HEK293 (cell line): ENCODE measurements around the gene UTP18.

Experiments used
- CTCF ChIA-PET: fragments of 350-600 bp; formaldehyde crosslinking; extraction: SDS; loops from one replicate; lab custom pipeline; 2021; ENCODE audit warnings: antibody characterized with exemption; lab: Yijun Ruan, JAX
- POLR2A ChIA-PET: fragments of 300-600 bp; formaldehyde crosslinking; extraction: SDS; loops from one replicate; lab custom pipeline; 2020; ENCODE audit warnings: antibody characterized with exemption, inconsistent platforms; lab: Yijun Ruan, JAX
- H3K27ac ChIP-seq: fragments of 200-500 bp; sonication (Bioruptor generic); 2 replicates; pipeline ENCODE4 v1.5.1; 2014; ENCODE audit warnings: low read depth, low read length, control low read depth, inconsistent platforms; ENCODE audit errors: extremely low read depth
- H3K36me3 ChIP-seq, 2 experiments: fragments of 200-500 bp in 1 of 2; sonication (Bioruptor generic) in 1 of 2; 1 replicate in 1 of 2; 2 replicates in 1 of 2; pipeline ENCODE4 v1.5.1; 2014 to 2017; ENCODE audit warnings: inconsistent platforms in 2 of 2, low read length in 2 of 2; ENCODE audit not compliant: control insufficient read depth in 2 of 2, insufficient read depth in 1 of 2
- H3K4me1 ChIP-seq: fragments of 200-500 bp; sonication (Bioruptor generic); 2 replicates; pipeline ENCODE4 v1.5.1; 2014; ENCODE audit warnings: mild to moderate bottlenecking, low read length, inconsistent platforms; ENCODE audit not compliant: control insufficient read depth, insufficient read depth
- H3K4me3 ChIP-seq: 2 replicates; pipeline ENCODE4 v1.5.1; 2011; ENCODE audit warnings: low read depth, mild to moderate bottlenecking, control low read depth, low read length, moderate library complexity
- H3K9me3 ChIP-seq: fragments of 200-500 bp; sonication (Bioruptor generic); 2 replicates; pipeline ENCODE4 v1.5.1; 2014; ENCODE audit warnings: low read depth, low read length, inconsistent platforms; ENCODE audit not compliant: control insufficient read depth, insufficient read depth
- ZFHX2 ChIP-seq: fragments of 450-650 bp; formaldehyde crosslinking; conservative IDR thresholded peaks from 2 replicates; pipeline ENCODE4 v1.5.1; 2016; ENCODE audit warnings: missing biosample characterization, missing genetic modification characterization
- ZFP3 ChIP-seq: fragments of 450-650 bp; formaldehyde crosslinking; IDR thresholded peaks from 2 replicates; pipeline ENCODE4 v1.5.1; 2016; ENCODE audit warnings: low read depth, missing biosample characterization, missing genetic modification characterization
- ZFP69B ChIP-seq: fragments of 450-650 bp; formaldehyde crosslinking; IDR thresholded peaks from 2 replicates; pipeline ENCODE4 v1.5.1; 2016; ENCODE audit warnings: missing biosample characterization, missing genetic modification characterization
- ZNF214 ChIP-seq: fragments of 450-650 bp; formaldehyde crosslinking; IDR thresholded peaks from 2 replicates; pipeline ENCODE4 v1.5.1; 2017; ENCODE audit warnings: missing biosample characterization, mild to moderate bottlenecking, missing genetic modification characterization, borderline replicate concordance
- ZNF221 ChIP-seq: fragments of 450-650 bp; formaldehyde crosslinking; IDR thresholded peaks from 2 replicates; pipeline ENCODE4 v1.5.1; 2017; ENCODE audit warnings: missing biosample characterization, missing genetic modification characterization, borderline replicate concordance
- ZNF223 ChIP-seq: fragments of 450-650 bp; formaldehyde crosslinking; IDR thresholded peaks from 2 replicates; pipeline ENCODE4 v1.5.1; 2016; ENCODE audit warnings: missing biosample characterization, missing genetic modification characterization
- ZNF530 ChIP-seq: fragments of 450-650 bp; formaldehyde crosslinking; IDR thresholded peaks from 2 replicates; pipeline ENCODE4 v1.5.1; 2016; ENCODE audit warnings: low read depth, missing biosample characterization, missing genetic modification characterization
- ZNF561 ChIP-seq: fragments of 450-650 bp; IDR thresholded peaks from 2 replicates; pipeline ENCODE4 v1.5.1; 2018; ENCODE audit warnings: missing biosample characterization, missing genetic modification characterization, borderline replicate concordance
- ZNF791 ChIP-seq: fragments of 450-650 bp; formaldehyde crosslinking; IDR thresholded peaks from 2 replicates; pipeline ENCODE4 v1.5.1; 2016; ENCODE audit warnings: missing biosample characterization, missing genetic modification characterization
- TF ChIP-seq, protein P1 (sequence below): fragments of 450-650 bp; formaldehyde crosslinking; IDR thresholded peaks from 2 replicates; pipeline ENCODE4 v1.5.1; 2016; ENCODE audit warnings: missing biosample characterization, missing genetic modification characterization
- TF ChIP-seq, protein P2 (sequence below): fragments of 450-650 bp; formaldehyde crosslinking; conservative IDR thresholded peaks from 2 replicates; pipeline ENCODE4 v1.5.1; 2016; ENCODE audit warnings: low read depth, missing biosample characterization, missing genetic modification characterization
- TF ChIP-seq, protein P3 (sequence below): fragments of 450-650 bp; formaldehyde crosslinking; IDR thresholded peaks from 2 replicates; pipeline ENCODE4 v1.5.1; 2016; ENCODE audit warnings: missing biosample characterization, missing genetic modification characterization, low read depth
- TF ChIP-seq, protein P4 (sequence below): fragments of 450-650 bp; formaldehyde crosslinking; IDR thresholded peaks from 2 replicates; pipeline ENCODE4 v1.5.1; 2016; ENCODE audit warnings: missing biosample characterization, missing genetic modification characterization
- TF ChIP-seq, protein P5 (sequence below): fragments of 450-650 bp; formaldehyde crosslinking; IDR thresholded peaks from 2 replicates; pipeline ENCODE4 v1.5.1; 2016; ENCODE audit warnings: missing biosample characterization, missing genetic modification characterization

UTP18 gene

DNA sequence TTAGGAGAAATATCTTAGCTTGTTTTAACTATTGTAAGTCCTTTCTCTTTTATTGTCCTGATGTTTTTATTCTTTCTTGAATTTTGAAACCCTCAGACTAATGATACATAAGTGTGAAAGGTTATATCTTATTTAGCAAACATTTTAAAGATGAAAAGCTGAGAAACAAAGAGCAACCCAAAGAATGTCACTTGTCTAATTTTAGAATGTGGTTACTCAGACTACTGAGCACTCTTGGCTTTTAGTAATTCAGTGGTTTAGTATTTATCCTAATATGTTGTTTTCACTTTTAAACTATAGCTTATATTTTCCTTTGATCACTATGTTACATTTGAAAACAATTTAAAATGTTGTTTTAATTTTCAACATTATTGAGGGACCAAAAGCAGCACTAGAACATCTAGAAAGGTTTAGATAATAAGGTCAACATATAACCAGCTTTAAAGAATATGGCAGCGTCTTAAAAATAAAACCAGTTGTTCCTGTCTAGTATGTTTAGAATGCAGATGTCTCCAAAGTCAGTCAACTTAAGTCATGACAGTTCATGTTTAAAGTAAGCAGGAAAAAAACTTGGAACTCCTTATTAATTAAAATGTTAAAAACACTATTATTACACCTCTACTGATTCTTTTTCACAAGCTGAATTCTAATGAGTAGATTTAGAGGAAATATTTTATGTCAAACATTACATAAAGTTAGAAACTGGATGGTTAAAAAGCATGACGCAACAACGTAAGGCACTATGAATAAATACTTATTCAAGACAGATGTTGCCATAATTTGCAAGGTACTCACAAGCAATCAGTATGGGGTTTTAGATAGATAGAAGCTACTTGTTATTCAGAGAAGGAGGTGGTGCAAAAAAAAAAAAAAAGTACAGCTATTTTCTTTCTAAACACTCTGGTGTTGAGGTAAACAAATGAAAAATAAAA, 2.9 kb upstream of the UTP18 start:
- POLR2A ChIA-PET = interaction anchor here (0.7 kb wide), 1 partner anchor 11 kb away, joined by 3 read pairs; no protein-coding TSS in a partner anchor
- no peak overlapping the region for H3K4me3 ChIP-seq

DNA sequence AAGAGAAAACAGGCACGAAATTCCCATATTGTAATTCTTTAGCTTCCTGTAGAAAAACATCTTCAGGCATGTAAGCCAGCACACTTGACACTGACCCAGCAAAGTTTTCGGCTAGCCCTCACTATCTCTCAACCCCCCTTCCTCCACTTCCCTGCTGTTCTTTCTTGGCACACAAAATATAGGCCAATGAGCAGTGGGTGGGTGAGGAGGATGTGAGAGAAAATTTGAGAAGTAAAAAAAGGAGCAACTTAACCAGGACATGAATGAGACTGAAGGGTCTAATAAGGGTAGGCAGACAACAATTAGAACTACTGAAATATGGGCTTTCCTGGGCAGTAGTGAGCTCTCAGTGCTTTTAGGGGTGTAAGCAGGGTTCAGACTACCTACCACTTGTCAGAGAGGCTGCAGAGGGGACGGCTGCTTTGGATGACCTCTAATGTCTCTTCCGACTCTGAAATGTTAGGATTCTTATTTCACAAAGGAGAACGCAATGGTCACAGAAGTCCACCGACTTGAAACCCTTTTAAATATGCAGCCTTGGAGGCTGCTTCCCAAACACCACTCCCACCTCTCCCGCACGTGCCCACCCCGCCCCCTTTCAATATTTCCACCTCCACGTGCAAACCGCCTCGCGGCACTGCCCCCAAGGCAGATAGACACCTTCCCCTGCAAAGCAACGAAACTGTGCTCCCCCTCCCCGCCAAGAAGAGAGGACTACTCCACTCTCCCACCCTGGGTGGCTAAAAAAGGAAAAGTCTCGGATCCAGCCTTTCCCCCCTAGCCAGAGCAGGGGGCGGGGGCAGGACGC, 1.4 kb upstream of the UTP18 start:
- peak overlapping the region; percentile 93 for H3K4me3 ChIP-seq
- H3K27ac ChIP-seq = peak overlapping the region; percentile 96
- peaks cover 25 to 57% of the 10 kb centered on the region in 2 experiments for H3K36me3 ChIP-seq
- ChIA-PET POLR2A (interaction anchor here (0.5 to 1.0 kb wide), 3 partner anchors 14 to 93 kb away, joined by 3 to 4 read pairs (median 3); partner anchors contain the start of gene NME2), CTCF (interaction anchor here (0.6 to 1.1 kb wide), 4 partner anchors 12 to 279 kb away, joined by 3 to 5 read pairs (median 4); no protein-coding TSS in a partner anchor)
- peaks cover 4% of the 10 kb centered on the region for H3K4me1 ChIP-seq
- no peaks in the 10 kb centered on the region for H3K9me3 ChIP-seq
- TF ChIP-seq ZFP3 (tag by site-specific recombination) (no peak), ZNF530 (tag by site-specific recombination) (no peak), ZFP69B (tag by site-specific recombination) (no peak), ZNF221 (tag by site-specific recombination) (no peak), ZNF223 (no peak), ZFHX2 (peak; percentile 71), ZNF561 (tag by site-specific recombination) (no peak), ZNF214 (no peak)
- TF ChIP-seq, protein P1, sequence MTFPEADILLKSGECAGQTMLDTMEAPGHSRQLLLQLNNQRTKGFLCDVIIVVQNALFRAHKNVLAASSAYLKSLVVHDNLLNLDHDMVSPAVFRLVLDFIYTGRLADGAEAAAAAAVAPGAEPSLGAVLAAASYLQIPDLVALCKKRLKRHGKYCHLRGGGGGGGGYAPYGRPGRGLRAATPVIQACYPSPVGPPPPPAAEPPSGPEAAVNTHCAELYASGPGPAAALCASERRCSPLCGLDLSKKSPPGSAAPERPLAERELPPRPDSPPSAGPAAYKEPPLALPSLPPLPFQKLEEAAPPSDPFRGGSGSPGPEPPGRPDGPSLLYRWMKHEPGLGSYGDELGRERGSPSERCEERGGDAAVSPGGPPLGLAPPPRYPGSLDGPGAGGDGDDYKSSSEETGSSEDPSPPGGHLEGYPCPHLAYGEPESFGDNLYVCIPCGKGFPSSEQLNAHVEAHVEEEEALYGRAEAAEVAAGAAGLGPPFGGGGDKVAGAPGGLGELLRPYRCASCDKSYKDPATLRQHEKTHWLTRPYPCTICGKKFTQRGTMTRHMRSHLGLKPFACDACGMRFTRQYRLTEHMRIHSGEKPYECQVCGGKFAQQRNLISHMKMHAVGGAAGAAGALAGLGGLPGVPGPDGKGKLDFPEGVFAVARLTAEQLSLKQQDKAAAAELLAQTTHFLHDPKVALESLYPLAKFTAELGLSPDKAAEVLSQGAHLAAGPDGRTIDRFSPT (tag by site-specific recombination) = no peak
- TF ChIP-seq, protein P2, sequence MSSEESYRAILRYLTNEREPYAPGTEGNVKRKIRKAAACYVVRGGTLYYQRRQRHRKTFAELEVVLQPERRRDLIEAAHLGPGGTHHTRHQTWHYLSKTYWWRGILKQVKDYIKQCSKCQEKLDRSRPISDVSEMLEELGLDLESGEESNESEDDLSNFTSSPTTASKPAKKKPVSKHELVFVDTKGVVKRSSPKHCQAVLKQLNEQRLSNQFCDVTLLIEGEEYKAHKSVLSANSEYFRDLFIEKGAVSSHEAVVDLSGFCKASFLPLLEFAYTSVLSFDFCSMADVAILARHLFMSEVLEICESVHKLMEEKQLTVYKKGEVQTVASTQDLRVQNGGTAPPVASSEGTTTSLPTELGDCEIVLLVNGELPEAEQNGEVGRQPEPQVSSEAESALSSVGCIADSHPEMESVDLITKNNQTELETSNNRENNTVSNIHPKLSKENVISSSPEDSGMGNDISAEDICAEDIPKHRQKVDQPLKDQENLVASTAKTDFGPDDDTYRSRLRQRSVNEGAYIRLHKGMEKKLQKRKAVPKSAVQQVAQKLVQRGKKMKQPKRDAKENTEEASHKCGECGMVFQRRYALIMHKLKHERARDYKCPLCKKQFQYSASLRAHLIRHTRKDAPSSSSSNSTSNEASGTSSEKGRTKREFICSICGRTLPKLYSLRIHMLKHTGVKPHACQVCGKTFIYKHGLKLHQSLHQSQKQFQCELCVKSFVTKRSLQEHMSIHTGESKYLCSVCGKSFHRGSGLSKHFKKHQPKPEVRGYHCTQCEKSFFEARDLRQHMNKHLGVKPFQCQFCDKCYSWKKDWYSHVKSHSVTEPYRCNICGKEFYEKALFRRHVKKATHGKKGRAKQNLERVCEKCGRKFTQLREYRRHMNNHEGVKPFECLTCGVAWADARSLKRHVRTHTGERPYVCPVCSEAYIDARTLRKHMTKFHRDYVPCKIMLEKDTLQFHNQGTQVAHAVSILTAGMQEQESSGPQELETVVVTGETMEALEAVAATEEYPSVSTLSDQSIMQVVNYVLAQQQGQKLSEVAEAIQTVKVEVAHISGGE (tag by site-specific recombination) = no peak
- TF ChIP-seq, protein P3, sequence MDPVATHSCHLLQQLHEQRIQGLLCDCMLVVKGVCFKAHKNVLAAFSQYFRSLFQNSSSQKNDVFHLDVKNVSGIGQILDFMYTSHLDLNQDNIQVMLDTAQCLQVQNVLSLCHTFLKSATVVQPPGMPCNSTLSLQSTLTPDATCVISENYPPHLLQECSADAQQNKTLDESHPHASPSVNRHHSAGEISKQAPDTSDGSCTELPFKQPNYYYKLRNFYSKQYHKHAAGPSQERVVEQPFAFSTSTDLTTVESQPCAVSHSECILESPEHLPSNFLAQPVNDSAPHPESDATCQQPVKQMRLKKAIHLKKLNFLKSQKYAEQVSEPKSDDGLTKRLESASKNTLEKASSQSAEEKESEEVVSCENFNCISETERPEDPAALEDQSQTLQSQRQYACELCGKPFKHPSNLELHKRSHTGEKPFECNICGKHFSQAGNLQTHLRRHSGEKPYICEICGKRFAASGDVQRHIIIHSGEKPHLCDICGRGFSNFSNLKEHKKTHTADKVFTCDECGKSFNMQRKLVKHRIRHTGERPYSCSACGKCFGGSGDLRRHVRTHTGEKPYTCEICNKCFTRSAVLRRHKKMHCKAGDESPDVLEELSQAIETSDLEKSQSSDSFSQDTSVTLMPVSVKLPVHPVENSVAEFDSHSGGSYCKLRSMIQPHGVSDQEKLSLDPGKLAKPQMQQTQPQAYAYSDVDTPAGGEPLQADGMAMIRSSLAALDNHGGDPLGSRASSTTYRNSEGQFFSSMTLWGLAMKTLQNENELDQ (tag by site-specific recombination) = no peak
- TF ChIP-seq, protein P4, sequence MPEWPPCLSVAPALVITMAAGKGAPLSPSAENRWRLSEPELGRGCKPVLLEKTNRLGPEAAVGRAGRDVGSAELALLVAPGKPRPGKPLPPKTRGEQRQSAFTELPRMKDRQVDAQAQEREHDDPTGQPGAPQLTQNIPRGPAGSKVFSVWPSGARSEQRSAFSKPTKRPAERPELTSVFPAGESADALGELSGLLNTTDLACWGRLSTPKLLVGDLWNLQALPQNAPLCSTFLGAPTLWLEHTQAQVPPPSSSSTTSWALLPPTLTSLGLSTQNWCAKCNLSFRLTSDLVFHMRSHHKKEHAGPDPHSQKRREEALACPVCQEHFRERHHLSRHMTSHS (tag by site-specific recombination) = no peak

More for the DNA sequence above, 2.9 kb upstream of the UTP18 start:
- Histone ChIP-seq H3K36me3 (peaks cover 26 to 55% of the 10 kb centered on the region in 2 experiments), H3K9me3 (no peaks in the 10 kb centered on the region), H3K27ac (no peak overlapping the region), H3K4me1 (peaks cover 4% of the 10 kb centered on the region)
- CTCF ChIA-PET = interaction anchor here (0.8 kb wide), 1 partner anchor 68 kb away, joined by 3 read pairs; no protein-coding TSS in a partner anchor
- TF ChIP-seq, protein P5, sequence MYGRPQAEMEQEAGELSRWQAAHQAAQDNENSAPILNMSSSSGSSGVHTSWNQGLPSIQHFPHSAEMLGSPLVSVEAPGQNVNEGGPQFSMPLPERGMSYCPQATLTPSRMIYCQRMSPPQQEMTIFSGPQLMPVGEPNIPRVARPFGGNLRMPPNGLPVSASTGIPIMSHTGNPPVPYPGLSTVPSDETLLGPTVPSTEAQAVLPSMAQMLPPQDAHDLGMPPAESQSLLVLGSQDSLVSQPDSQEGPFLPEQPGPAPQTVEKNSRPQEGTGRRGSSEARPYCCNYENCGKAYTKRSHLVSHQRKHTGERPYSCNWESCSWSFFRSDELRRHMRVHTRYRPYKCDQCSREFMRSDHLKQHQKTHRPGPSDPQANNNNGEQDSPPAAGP (tag by site-specific recombination) = no peak
- no peak for TF ChIP-seq ZNF791 (tag by site-specific recombination)
